ENCODE results near the gene MEIS1. TPM values are rescaled to one million over a fixed set of nuclear protein-coding genes. Genes with fewer than 3 reads are reported as not detected.

Gene MEIS1
- total RNA-seq, 2 experiments from 2014 or later, result 5.4 to 7.3 TPM

- no peak overlapping the region for H3K27ac ChIP-seq (ENCODE audit: low read depth, low read length, poor library complexity, severe bottlenecking)
- no peaks in the 10 kb centered on the region for H3K36me3 ChIP-seq (ENCODE audit: insufficient read depth, low read length)
- H3K9me2 ChIP-seq (ENCODE audit: insufficient read depth, low read length), result no peaks in the 10 kb centered on the region
- H4K20me1 ChIP-seq (ENCODE audit: insufficient read depth, low read length), result no peaks in the 10 kb centered on the region
- ChIA-PET CTCF (ENCODE audit: unreplicated experiment) (no interaction called here), POLR2A (no interaction called here)
- no peak overlapping the region for H3K4me3 ChIP-seq (ENCODE audit: low read depth, low read length, poor library complexity, severe bottlenecking)
- no peak overlapping the region for H2AFZ ChIP-seq (ENCODE audit: low read length)
- H3K4me1 ChIP-seq (ENCODE audit: insufficient read depth, low read length, poor library complexity, severe bottlenecking), result peaks cover 19% of the 10 kb centered on the region
- DNase-seq (ENCODE audit: low spot score), result no peak
- H3K4me2 ChIP-seq (ENCODE audit: low read length), result no peak overlapping the region
- intact Hi-C loops (cut with micrococcal nuclease; ENCODE audit: unreplicated experiment), result loop anchor here (10.0 kb wide), 3 partner anchors 126 to 1596 kb away; no protein-coding TSS in a partner anchor
- no TSS peak for BruUV-seq (replicated peaks)
- no peaks in the 10 kb centered on the region for H3K9me3 ChIP-seq (ENCODE audit: low read length)
- TF ChIP-seq EZH2phosphoT487 (IDR thresholded peaks at IDR 0.05; ENCODE audit: borderline replicate concordance, low read depth, low read length), result no peak
- no peak for TF ChIP-seq CTCF (conservative IDR thresholded peaks at IDR 0.05; ENCODE audit: low read length)
- H3K79me2 ChIP-seq (ENCODE audit: insufficient read depth, low read depth, low read length), result no peaks in the 10 kb centered on the region
These were observed 4.2 kb downstream of the MEIS1 start for GRCh38 chr2:66438891-66439811.

GRCh38 chr2:66439812-66440542, 5.1 kb downstream of the MEIS1 start:
- no peak for DNase-seq (ENCODE audit: low spot score)
- Histone ChIP-seq H3K79me2 (ENCODE audit: insufficient read depth, low read depth, low read length) (no peaks in the 10 kb centered on the region), H3K9me3 (ENCODE audit: low read length) (no peaks in the 10 kb centered on the region), H3K27ac (ENCODE audit: low read depth, low read length, poor library complexity, severe bottlenecking) (no peak overlapping the region), H3K9me2 (ENCODE audit: insufficient read depth, low read length) (no peaks in the 10 kb centered on the region), H2AFZ (ENCODE audit: low read length) (no peak overlapping the region), H3K4me1 (ENCODE audit: insufficient read depth, low read length, poor library complexity, severe bottlenecking) (peaks cover 19% of the 10 kb centered on the region), H3K4me2 (ENCODE audit: low read length) (no peak overlapping the region), H3K4me3 (ENCODE audit: low read depth, low read length, poor library complexity, severe bottlenecking) (no peak overlapping the region), H3K36me3 (ENCODE audit: insufficient read depth, low read length) (no peaks in the 10 kb centered on the region), H4K20me1 (ENCODE audit: insufficient read depth, low read length) (no peaks in the 10 kb centered on the region)
- ChIA-PET POLR2A (no interaction called here), CTCF (ENCODE audit: unreplicated experiment) (no interaction called here)
- no peak for TF ChIP-seq CTCF (conservative IDR thresholded peaks at IDR 0.05; ENCODE audit: low read length)
- BruUV-seq (replicated peaks), result no TSS peak
- intact Hi-C loops (cut with micrococcal nuclease; ENCODE audit: unreplicated experiment), result loop anchor here (10.0 kb wide), 3 partner anchors 125 to 1595 kb away; no protein-coding TSS in a partner anchor
